ENCODE results near the gene SHISA8.

DNA sequence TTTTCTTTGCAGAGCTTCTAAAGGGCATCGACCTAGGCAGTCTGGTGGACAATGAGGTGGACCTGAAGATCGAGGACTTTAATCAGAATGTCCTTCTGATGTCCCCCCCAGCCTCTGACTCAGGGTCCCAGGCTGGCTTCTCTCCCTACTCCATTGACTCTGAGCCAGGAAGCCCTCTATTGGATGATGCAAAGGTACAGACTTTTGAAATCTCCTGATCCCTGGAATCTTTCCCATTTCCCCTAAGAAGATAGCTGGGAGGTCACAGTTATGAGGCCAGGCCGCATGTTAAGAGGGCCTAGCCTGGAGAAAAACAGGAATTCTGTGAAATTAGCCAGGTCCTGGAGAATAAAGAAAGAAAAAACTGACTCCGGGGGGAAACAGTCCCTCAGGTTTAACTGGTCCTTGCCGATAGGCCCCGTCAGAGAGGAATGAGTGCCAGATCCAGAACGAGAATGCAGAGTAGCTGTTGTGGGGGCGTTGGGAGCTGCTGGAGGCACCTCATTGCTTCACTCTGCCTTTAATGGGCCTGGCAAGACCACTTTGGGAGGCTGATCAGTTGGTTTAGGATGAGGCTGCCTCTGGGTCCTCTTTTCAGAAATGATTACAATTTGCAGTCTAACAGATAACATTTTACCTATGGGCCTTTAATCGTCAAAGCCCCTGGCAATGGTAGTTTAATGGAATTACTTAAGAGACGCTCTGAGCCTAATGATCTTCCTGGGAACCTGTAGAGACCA is 39.2 kb downstream of the SHISA8 start:
- TF ChIP-seq, protein P1, sequence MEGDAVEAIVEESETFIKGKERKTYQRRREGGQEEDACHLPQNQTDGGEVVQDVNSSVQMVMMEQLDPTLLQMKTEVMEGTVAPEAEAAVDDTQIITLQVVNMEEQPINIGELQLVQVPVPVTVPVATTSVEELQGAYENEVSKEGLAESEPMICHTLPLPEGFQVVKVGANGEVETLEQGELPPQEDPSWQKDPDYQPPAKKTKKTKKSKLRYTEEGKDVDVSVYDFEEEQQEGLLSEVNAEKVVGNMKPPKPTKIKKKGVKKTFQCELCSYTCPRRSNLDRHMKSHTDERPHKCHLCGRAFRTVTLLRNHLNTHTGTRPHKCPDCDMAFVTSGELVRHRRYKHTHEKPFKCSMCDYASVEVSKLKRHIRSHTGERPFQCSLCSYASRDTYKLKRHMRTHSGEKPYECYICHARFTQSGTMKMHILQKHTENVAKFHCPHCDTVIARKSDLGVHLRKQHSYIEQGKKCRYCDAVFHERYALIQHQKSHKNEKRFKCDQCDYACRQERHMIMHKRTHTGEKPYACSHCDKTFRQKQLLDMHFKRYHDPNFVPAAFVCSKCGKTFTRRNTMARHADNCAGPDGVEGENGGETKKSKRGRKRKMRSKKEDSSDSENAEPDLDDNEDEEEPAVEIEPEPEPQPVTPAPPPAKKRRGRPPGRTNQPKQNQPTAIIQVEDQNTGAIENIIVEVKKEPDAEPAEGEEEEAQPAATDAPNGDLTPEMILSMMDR (IDR thresholded peaks at IDR 0.05; ENCODE audit: insufficient read depth, low read length, poor library complexity, severe bottlenecking) = no peak
- TF ChIP-seq EZH2phosphoT487 (conservative IDR thresholded peaks at IDR 0.05; ENCODE audit: low read length) = no peak

All from SU-DHL-6 (cell line).